Keratinocyte (primary cell): ENCODE measurements around the gene TP53I13.

ENCODE experiments used
- CTCF ChIP-seq, 3 experiments: IDR thresholded peaks in 1 of 3; conservative IDR thresholded peaks in 1 of 3; optimal IDR thresholded peaks in 1 of 3; 2 replicates in 2 of 3; 3 replicates in 1 of 3; pipeline versions ENCODE3 to v1.5.1; 2011; ENCODE audit warnings: low read length in 3 of 3, mild to moderate bottlenecking in 3 of 3, moderate library complexity in 2 of 3, control low read depth in 1 of 3, inconsistent platforms in 1 of 3; ENCODE audit not compliant: insufficient read depth in 2 of 3; ENCODE audit errors: extremely low read depth in 1 of 3
- EZH2 ChIP-seq: IDR thresholded peaks from one replicate; pipeline ENCODE4 v1.6.1; 2012; ENCODE audit warnings: inconsistent platforms, mild to moderate bottlenecking, low read length, moderate library complexity

DNA sequence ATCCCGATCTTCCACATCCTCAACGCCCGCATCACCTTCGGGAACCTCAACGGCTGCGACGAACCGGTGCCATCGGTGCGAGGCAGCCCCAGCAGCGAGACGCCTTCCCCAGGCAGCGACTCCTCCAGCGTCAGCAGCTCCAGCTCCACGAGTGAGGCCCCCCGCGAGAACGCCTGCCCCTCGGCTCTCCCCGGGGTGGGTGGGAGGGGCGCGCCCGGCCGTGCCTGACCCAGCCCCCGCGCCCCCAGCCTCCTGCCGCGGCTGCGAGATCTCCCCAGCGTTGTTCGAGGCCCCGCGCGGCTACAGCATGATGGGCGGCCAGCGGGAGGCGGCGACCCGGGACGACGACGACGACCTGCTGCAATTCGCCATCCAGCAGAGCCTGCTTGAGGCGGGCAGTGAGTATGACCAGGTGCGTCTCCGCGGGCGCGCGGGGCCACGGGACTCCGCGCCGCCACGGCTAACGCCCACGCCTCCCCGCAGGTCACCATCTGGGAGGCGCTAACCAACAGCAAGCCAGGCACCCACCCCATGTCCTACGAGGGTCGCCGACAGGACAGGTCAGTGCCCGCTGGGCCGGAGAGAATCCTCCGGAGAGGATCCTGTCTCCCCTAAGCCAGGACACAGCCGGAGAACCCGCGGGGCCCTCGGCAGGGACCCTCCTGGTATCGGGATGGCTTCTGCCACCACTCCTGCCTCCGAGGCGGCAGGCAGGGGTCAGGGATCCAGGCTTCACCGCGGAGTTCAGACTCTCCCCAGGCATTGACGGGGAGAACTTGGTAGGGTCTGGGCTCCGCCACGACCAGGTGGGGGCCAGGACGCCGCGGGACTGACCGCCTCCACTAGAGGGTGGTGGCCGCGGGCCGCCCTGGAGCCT is 44.1 kb downstream of the TP53I13 start:
- TF ChIP-seq CTCF (optimal IDR thresholded peaks at IDR 0.05 in 1 of 3, IDR thresholded peaks at IDR 0.05 in 1 of 3, conservative IDR thresholded peaks at IDR 0.05 in 1 of 3; ENCODE audit: extremely low read depth in 1 of 3, insufficient read depth in 2 of 3, low read length in 3 of 3) (no peak), EZH2 (no peak)
